Stimulated activated CD4-positive, alpha-beta T cell treated with anti-CD3 and anti-CD28 coated beads, Interleukin-2, amount 100 ng/mL, for 24 hours (primary cell): ENCODE data around the gene TRDMT1.

Experiments
- DNase-seq, 2 donors: peaks; one replicate each; pipeline ENCODE4 v3.0.0-alpha.2; 2020

The TRDMT1 gene

GRCh38 chr10:17200912-17201793 lies at the start of gene TRDMT1:
TSS of gene TRDMT1 (minus strand) at chr10:17201672. CDS start at chr10:17201634, 38 bp downstream.
- peak; percentile 80 to 83 for DNase-seq

GRCh38 chr10:17250736-17251135 lies 49.3 kb upstream of the TRDMT1 start:
- no peak for DNase-seq

GRCh38 chr10:17249820-17250219 lies 48.3 kb upstream of the TRDMT1 start:
- no peak for DNase-seq

- no peak for DNase-seq
These were observed 47.5 kb upstream of the TRDMT1 start for GRCh38 chr10:17248964-17249363.

GRCh38 chr10:17247210-17247609 lies 45.7 kb upstream of the TRDMT1 start:
- DNase-seq, result no peak

GRCh38 chr10:17244700-17245365 lies 43.4 kb upstream of the TRDMT1 start:
- no peak for DNase-seq

GRCh38 chr10:17241611-17242333 lies 40.3 kb upstream of the TRDMT1 start:
- DNase-seq, result no peak

GRCh38 chr10:17240616-17241015 lies 39.1 kb upstream of the TRDMT1 start:
- DNase-seq, result no peak

GRCh38 chr10:17240096-17240495 lies 38.6 kb upstream of the TRDMT1 start:
- DNase-seq, result no peak

GRCh38 chr10:17239345-17240085 lies 38.0 kb upstream of the TRDMT1 start:
- DNase-seq, result no peak

GRCh38 chr10:17238445-17239291 lies 37.2 kb upstream of the TRDMT1 start:
- no peak for DNase-seq

GRCh38 chr10:17237915-17238444 lies 36.5 kb upstream of the TRDMT1 start:
- no peak for DNase-seq

- no peak for DNase-seq
These were observed 35.7 kb upstream of the TRDMT1 start for GRCh38 chr10:17237149-17237527.

GRCh38 chr10:17236468-17237148 lies 35.1 kb upstream of the TRDMT1 start:
- DNase-seq, result no peak

- DNase-seq, result no peak
These were observed 33.7 kb upstream of the TRDMT1 start for GRCh38 chr10:17235136-17235535.

- DNase-seq, result no peak
These were observed 33.0 kb upstream of the TRDMT1 start for GRCh38 chr10:17234431-17234945.

GRCh38 chr10:17233286-17233991 lies 32.0 kb upstream of the TRDMT1 start:
- no peak for DNase-seq

GRCh38 chr10:17232276-17232960 lies 30.9 kb upstream of the TRDMT1 start:
- DNase-seq, result no peak

GRCh38 chr10:17231788-17232187 lies 30.3 kb upstream of the TRDMT1 start:
- no peak for DNase-seq
